ENCODE measurements around the gene TMED9. TPM values are rescaled to one million over a fixed set of nuclear protein-coding genes. Genes with fewer than 3 reads are reported as not detected.

TMED9 gene
- total and polyA plus RNA-seq, 9 of the 15 experiments (the other 6 are each of a cell fraction or from before 2014, with no cell fraction given) = 43.7 to 301 (median 90.0) TPM

DNA sequence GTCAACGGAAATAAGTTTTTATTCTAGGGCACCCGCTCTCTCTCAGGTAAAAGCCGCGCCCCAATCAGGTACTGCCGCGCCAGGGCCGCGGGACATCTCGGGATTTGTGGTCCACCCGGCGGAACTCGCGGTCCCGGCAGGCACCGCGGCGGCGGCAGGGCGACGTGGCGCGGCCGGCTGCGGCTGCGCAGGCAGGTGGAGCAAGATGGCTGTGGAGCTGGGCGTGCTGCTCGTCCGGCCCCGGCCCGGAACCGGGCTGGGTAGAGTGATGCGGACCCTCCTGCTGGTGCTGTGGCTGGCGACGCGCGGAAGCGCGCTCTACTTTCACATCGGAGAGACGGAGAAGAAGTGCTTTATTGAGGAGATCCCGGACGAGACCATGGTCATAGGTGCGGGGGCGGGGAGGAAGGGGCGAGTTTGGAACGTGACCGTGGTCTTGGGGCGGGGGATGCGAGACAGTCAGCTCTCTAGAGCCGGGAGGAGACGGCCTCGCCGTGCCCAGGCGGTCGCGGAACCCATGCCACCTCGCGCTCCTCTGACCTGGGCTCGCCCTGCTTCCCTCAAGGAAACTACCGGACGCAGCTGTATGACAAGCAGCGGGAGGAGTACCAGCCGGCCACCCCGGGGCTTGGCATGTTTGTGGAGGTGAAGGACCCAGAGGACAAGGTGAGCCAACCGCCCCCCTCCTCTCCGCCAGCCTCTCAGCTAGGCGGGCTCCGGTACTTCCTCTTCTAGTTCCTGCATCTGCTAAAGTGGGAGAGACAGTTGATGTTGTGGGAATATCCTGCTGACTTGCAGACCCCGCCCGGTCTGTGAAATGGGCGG, at the start of gene TMED9 (continued):
- TF ChIP-seq, protein P1, sequence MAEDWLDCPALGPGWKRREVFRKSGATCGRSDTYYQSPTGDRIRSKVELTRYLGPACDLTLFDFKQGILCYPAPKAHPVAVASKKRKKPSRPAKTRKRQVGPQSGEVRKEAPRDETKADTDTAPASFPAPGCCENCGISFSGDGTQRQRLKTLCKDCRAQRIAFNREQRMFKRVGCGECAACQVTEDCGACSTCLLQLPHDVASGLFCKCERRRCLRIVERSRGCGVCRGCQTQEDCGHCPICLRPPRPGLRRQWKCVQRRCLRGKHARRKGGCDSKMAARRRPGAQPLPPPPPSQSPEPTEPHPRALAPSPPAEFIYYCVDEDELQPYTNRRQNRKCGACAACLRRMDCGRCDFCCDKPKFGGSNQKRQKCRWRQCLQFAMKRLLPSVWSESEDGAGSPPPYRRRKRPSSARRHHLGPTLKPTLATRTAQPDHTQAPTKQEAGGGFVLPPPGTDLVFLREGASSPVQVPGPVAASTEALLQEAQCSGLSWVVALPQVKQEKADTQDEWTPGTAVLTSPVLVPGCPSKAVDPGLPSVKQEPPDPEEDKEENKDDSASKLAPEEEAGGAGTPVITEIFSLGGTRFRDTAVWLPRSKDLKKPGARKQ (CRISPR knock-in tag; IDR thresholded peaks at IDR 0.05) = no peak
- TF ChIP-seq CCAR2 (IDR thresholded peaks at IDR 0.05; ENCODE audit: low read depth, low read length) (no peak), RBM14 (IDR thresholded peaks at IDR 0.05; ENCODE audit: borderline replicate concordance, insufficient read depth, low read depth, low read length) (no peak), PCBP2 (IDR thresholded peaks at IDR 0.05; ENCODE audit: low read depth, low read length, poor library complexity, severe bottlenecking) (no peak), ZNF217 (CRISPR knock-in tag; IDR thresholded peaks at IDR 0.05) (no peak), ZNF584 (CRISPR knock-in tag; IDR thresholded peaks at IDR 0.05; ENCODE audit: low read depth) (no peak), KDM2B (CRISPR knock-in tag; IDR thresholded peaks at IDR 0.05) (no peak), ZNF780A (CRISPR knock-in tag; IDR thresholded peaks at IDR 0.05) (no peak), MTA2 (IDR thresholded peaks at IDR 0.05; ENCODE audit: low read depth) (no peak), HDAC1 (IDR thresholded peaks at IDR 0.05) (peak in 1 of 2 experiments; percentile 86; a peak in 1 of 4 replicates), ZNF384 (IDR thresholded peaks at IDR 0.05; ENCODE audit: low read depth, low read length) (no peak), SNRNP70 (optimal IDR thresholded peaks at IDR 0.05; ENCODE audit: low read depth, low read length) (no peak), FOSL1 (tag; conservative IDR thresholded peaks at IDR 0.05) (peak; percentile 14; the same call in 1 of the 2 replicates), SAP30 (IDR thresholded peaks at IDR 0.05; ENCODE audit: borderline replicate concordance, insufficient read depth, low read depth, low read length, poor library complexity, severe bottlenecking) (peak; percentile 56)
- TF ChIP-seq, protein P2, sequence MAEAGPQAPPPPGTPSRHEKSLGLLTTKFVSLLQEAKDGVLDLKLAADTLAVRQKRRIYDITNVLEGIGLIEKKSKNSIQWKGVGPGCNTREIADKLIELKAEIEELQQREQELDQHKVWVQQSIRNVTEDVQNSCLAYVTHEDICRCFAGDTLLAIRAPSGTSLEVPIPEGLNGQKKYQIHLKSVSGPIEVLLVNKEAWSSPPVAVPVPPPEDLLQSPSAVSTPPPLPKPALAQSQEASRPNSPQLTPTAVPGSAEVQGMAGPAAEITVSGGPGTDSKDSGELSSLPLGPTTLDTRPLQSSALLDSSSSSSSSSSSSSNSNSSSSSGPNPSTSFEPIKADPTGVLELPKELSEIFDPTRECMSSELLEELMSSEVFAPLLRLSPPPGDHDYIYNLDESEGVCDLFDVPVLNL (CRISPR knock-in tag; IDR thresholded peaks at IDR 0.05; ENCODE audit: low read depth) = no peak
- TF ChIP-seq, protein P3, sequence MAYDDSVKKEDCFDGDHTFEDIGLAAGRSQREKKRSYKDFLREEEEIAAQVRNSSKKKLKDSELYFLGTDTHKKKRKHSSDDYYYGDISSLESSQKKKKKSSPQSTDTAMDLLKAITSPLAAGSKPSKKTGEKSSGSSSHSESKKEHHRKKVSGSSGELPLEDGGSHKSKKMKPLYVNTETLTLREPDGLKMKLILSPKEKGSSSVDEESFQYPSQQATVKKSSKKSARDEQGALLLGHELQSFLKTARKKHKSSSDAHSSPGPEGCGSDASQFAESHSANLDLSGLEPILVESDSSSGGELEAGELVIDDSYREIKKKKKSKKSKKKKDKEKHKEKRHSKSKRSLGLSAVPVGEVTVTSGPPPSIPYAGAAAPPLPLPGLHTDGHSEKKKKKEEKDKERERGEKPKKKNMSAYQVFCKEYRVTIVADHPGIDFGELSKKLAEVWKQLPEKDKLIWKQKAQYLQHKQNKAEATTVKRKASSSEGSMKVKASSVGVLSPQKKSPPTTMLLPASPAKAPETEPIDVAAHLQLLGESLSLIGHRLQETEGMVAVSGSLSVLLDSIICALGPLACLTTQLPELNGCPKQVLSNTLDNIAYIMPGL (CRISPR knock-in tag; IDR thresholded peaks at IDR 0.05) = no peak
- TF ChIP-seq, protein P4, sequence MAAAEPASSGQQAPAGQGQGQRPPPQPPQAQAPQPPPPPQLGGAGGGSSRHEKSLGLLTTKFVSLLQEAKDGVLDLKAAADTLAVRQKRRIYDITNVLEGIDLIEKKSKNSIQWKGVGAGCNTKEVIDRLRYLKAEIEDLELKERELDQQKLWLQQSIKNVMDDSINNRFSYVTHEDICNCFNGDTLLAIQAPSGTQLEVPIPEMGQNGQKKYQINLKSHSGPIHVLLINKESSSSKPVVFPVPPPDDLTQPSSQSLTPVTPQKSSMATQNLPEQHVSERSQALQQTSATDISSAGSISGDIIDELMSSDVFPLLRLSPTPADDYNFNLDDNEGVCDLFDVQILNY (CRISPR knock-in tag; IDR thresholded peaks at IDR 0.05) = peak; percentile 49; the same call in 1 of the 2 replicates
- TF ChIP-seq, protein P5, sequence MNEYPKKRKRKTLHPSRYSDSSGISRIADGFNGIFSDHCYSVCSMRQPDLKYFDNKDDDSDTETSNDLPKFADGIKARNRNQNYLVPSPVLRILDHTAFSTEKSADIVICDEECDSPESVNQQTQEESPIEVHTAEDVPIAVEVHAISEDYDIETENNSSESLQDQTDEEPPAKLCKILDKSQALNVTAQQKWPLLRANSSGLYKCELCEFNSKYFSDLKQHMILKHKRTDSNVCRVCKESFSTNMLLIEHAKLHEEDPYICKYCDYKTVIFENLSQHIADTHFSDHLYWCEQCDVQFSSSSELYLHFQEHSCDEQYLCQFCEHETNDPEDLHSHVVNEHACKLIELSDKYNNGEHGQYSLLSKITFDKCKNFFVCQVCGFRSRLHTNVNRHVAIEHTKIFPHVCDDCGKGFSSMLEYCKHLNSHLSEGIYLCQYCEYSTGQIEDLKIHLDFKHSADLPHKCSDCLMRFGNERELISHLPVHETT (CRISPR knock-in tag; conservative IDR thresholded peaks at IDR 0.05 in 1 of 2, IDR thresholded peaks at IDR 0.05 in 1 of 2) = 0 out of 4 replicates have a peak, but pooled peaks of 1 of the 2 experiments have one; percentile 41

Measured in K562 (cell line).